ENCODE measurements around the gene SOCS3.

SOCS3 gene

DNA sequence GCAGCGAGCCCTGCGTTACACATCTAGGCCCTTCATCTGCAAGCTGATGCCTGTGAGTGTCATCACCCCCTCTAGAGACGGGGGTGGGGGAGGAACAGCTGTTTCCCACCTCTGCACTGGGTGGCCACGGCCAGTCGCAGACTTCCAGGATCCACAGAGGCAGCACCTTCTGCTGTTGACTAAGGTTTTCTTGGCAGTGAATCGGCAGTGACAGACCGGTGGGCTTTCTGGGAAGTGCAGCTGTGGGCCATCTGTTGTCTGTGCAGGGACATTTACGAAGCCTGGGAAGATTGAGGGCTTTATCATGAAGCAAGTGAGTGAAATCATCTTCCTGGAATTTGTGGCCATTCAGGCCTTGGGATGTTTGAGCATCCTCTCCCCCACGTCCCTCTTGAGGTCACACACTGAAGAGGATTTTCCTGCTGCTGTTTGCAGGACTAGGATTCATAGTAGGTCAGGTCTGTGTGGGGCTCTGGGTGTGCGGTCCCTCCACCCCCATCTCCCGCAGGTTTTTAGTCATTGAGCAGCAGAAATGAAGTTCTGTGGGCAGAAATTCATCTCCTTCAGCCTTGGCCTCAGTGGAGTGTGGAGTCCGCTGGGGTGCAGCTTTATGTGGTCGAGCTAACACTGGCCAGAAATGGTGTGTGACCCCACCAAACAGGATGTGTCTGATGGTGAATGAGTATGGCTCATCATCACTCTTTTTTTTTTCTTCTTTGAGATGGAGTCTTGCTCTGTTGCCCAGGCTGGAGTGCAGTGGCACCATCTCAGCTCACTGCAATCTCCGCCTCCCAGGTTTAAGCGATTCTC lies 30.6 kb upstream of the SOCS3 start:
- no peaks in the 10 kb centered on the region for H3K27me3 ChIP-seq (ENCODE audit: insufficient read depth, low read length)
- H2AFZ ChIP-seq (ENCODE audit: low read length): no peak overlapping the region
- no peaks in the 10 kb centered on the region for H4K20me1 ChIP-seq (ENCODE audit: insufficient read depth, low read length)
- no peak overlapping the region for H3K4me3 ChIP-seq (ENCODE audit: low read depth, low read length, poor library complexity, severe bottlenecking)
- H3K4me2 ChIP-seq (ENCODE audit: low read length): no peak overlapping the region
- no peak overlapping the region for H3K27ac ChIP-seq (ENCODE audit: low read depth, low read length, poor library complexity, severe bottlenecking)
- no peaks in the 10 kb centered on the region for H3K9me2 ChIP-seq (ENCODE audit: low read depth, low read length)
- no peak overlapping the region for H3K9ac ChIP-seq (ENCODE audit: low read length)
- peaks cover 14% of the 10 kb centered on the region; the same call in 1 of the 2 replicates for H3K79me2 ChIP-seq (ENCODE audit: insufficient read depth, low read length)
- H3K36me3 ChIP-seq (ENCODE audit: insufficient read depth, low read length): peaks cover 7% of the 10 kb centered on the region; the same call in 1 of the 2 replicates
- no peaks in the 10 kb centered on the region for H3F3A ChIP-seq (ENCODE audit: insufficient read depth, low read length)
- TF ChIP-seq, protein P1, sequence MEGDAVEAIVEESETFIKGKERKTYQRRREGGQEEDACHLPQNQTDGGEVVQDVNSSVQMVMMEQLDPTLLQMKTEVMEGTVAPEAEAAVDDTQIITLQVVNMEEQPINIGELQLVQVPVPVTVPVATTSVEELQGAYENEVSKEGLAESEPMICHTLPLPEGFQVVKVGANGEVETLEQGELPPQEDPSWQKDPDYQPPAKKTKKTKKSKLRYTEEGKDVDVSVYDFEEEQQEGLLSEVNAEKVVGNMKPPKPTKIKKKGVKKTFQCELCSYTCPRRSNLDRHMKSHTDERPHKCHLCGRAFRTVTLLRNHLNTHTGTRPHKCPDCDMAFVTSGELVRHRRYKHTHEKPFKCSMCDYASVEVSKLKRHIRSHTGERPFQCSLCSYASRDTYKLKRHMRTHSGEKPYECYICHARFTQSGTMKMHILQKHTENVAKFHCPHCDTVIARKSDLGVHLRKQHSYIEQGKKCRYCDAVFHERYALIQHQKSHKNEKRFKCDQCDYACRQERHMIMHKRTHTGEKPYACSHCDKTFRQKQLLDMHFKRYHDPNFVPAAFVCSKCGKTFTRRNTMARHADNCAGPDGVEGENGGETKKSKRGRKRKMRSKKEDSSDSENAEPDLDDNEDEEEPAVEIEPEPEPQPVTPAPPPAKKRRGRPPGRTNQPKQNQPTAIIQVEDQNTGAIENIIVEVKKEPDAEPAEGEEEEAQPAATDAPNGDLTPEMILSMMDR (IDR thresholded peaks at IDR 0.05; ENCODE audit: low read length): no peak
- TF ChIP-seq EZH2 (IDR thresholded peaks at IDR 0.05; ENCODE audit: borderline replicate concordance, low read length): no peak
- no peaks in the 10 kb centered on the region for H3K9me3 ChIP-seq (ENCODE audit: low read length)
- H3K4me1 ChIP-seq (ENCODE audit: insufficient read depth, low read length, severe bottlenecking): peaks cover 27% of the 10 kb centered on the region

DNA sequence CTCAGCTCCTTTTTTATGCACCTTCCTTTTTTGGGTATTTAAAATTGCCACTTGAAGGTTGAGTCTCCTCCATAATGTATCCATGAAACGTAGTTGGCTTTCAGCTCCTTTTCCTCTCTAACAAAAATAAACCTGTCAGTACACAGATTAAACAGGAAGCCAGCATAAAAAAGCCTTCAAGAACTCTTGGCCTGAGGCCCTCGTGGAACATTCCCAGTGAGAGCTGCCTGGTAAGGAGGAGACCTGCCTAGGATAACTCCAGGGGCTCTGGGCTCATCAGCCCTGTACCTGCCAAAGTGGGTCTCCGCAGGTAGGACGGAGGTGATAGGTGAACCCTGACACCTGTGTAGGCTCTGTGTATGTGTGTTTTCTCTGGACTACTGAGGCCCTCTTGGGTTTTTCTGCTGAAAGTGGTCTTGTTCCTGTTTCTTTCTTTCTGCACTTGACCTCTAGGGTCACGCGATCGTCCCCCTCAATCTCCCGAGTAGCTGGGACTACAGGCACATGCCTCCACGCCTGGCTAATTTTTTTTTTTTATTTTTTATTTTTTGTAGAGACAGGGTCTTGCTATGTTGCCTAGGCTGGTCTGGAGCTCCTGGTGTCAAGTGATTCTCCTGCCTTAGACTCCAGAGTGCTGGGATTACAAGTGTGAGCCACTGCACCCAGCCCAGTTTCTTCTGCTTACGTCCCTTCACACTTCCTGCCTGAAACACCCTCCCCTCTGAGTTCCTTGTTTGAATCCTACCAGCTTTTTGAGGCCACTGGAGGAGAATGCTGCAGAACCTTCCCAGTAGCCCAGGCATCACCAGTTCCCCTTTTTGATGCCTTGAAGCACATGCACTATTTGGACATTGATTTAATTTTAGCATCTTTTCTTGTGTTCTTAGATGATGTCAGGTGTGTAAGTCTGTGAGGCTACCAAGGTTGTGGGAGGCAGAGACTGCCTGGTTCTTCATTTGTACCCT lies 28.4 kb upstream of the SOCS3 start:
- H3K36me3 ChIP-seq (ENCODE audit: insufficient read depth, low read length): peaks cover 1% of the 10 kb centered on the region; the same call in 1 of the 2 replicates
- H3K4me1 ChIP-seq (ENCODE audit: insufficient read depth, low read length, severe bottlenecking): peaks cover 48% of the 10 kb centered on the region
- no peak overlapping the region for H3K4me3 ChIP-seq (ENCODE audit: low read depth, low read length, poor library complexity, severe bottlenecking)
- no peak overlapping the region for H2AFZ ChIP-seq (ENCODE audit: low read length)
- peaks cover 26% of the 10 kb centered on the region for H3K79me2 ChIP-seq (ENCODE audit: insufficient read depth, low read length)
- H3K4me2 ChIP-seq (ENCODE audit: low read length): peak overlapping the region; percentile 36
- H3K27ac ChIP-seq (ENCODE audit: low read depth, low read length, poor library complexity, severe bottlenecking): peak overlapping the region; percentile 62
- H3K9ac ChIP-seq (ENCODE audit: low read length): peak overlapping the region; percentile 2; the same call in 1 of the 2 replicates
- no peaks in the 10 kb centered on the region for H3K27me3 ChIP-seq (ENCODE audit: insufficient read depth, low read length)
- H3K9me2 ChIP-seq (ENCODE audit: low read depth, low read length): no peaks in the 10 kb centered on the region
- TF ChIP-seq, protein P1 (IDR thresholded peaks at IDR 0.05; ENCODE audit: low read length): no peak
- TF ChIP-seq EZH2 (IDR thresholded peaks at IDR 0.05; ENCODE audit: borderline replicate concordance, low read length): no peak
- no peaks in the 10 kb centered on the region for H4K20me1 ChIP-seq (ENCODE audit: insufficient read depth, low read length)
- H3F3A ChIP-seq (ENCODE audit: insufficient read depth, low read length): no peaks in the 10 kb centered on the region
- no peaks in the 10 kb centered on the region for H3K9me3 ChIP-seq (ENCODE audit: low read length)

DNA sequence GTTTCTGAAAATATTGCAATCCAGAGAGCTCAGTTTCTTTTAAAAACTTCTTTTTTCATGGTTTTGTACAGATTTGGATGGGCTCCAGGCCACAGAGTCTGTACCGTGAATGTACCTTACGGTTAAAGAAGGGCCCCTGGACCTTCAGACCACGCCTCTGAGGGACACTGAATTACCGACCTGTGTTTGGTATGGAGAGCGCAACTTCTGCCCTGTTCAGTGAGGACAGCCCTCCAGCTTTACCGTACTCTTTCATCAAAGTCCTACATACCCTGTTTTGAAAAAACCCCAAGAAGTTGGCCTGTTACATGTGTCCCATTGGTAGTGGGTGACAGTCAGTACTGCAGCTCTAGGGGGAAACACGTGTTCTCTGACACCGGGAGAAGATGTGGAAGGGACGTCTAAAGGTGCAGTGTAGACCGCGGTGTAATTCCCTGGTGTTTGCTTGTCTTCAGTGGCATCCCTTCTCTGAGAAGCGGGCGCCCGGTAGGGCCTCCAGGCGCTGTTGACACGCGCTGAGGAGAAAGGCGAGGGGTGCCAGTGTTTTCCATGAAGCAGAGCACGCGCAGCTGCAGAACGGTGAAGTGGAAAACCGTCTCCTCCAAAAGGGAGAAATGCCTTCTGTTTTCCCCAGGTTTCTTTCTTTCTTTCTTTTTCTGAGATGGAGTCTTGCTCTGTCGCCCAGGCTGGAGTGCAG lies 24.8 kb upstream of the SOCS3 start:
- no peak overlapping the region for H3K4me2 ChIP-seq (ENCODE audit: low read length)
- no peak overlapping the region for H3K4me3 ChIP-seq (ENCODE audit: low read depth, low read length, poor library complexity, severe bottlenecking)
- H2AFZ ChIP-seq (ENCODE audit: low read length): no peak overlapping the region
- no peaks in the 10 kb centered on the region for H4K20me1 ChIP-seq (ENCODE audit: insufficient read depth, low read length)
- H3K79me2 ChIP-seq (ENCODE audit: insufficient read depth, low read length): peaks cover 45% of the 10 kb centered on the region
- H3K9ac ChIP-seq (ENCODE audit: low read length): no peak overlapping the region
- no peaks in the 10 kb centered on the region for H3K27me3 ChIP-seq (ENCODE audit: insufficient read depth, low read length)
- no peaks in the 10 kb centered on the region for H3F3A ChIP-seq (ENCODE audit: insufficient read depth, low read length)
- no peak overlapping the region for H3K27ac ChIP-seq (ENCODE audit: low read depth, low read length, poor library complexity, severe bottlenecking)
- H3K4me1 ChIP-seq (ENCODE audit: insufficient read depth, low read length, severe bottlenecking): peaks cover 73% of the 10 kb centered on the region
- TF ChIP-seq, protein P1 (IDR thresholded peaks at IDR 0.05; ENCODE audit: low read length): no peak
- no peak for TF ChIP-seq EZH2 (IDR thresholded peaks at IDR 0.05; ENCODE audit: borderline replicate concordance, low read length)
- no peaks in the 10 kb centered on the region for H3K9me3 ChIP-seq (ENCODE audit: low read length)
- no peaks in the 10 kb centered on the region for H3K9me2 ChIP-seq (ENCODE audit: low read depth, low read length)
- 0 out of 2 replicates have a peak, but pooled peaks cover 10% of the 10 kb centered on the region for H3K36me3 ChIP-seq (ENCODE audit: insufficient read depth, low read length)
